ENCODE data around the gene GTF3C1.
A peak's percentile ranks its signal among the peaks of the same experiment; 100 is the strongest.
"Not testable (repeated sequence)": the region's sequence is repeated elsewhere in the genome, so short reads cannot be mapped to it uniquely, and the experiment has no call there.

The GTF3C1 gene

DNA sequence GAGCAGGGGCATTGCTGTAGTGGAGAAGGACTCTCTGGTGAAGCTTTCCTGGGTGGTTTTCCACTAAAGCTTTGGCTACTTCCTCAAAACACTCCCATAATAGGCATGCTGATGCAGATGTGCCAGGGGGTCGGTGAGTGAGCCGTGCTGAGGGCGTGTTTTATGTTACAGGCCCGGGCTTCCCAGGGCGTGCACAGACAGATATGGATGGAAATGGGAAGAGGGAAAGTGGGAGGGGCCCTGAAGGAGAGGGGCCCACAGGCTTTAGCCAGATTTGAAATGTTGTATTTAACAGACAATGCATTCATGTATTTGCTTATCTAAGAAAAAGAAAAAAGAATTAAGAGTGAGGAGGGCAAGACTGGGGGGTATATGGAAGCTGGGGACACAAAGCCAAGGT lies 91.5 kb downstream of the GTF3C1 start:
- TF ChIP-seq CTCF (IDR thresholded peaks at IDR 0.05; ENCODE audit: insufficient read depth, low read depth, low read length, missing control alignments) = no peak
- H3K4me3 ChIP-seq (ENCODE audit: low read length) = no peak overlapping the region
- DNase-seq (ENCODE audit: low read depth) = peak; percentile 92

- H3K4me3 ChIP-seq (ENCODE audit: low read length); DNase-seq (ENCODE audit: low read depth): not testable (repeated sequence)
These were observed 92.2 kb downstream of the GTF3C1 start for GRCh38 chr16:27457605-27457900.

- DNase-seq (ENCODE audit: low read depth) = peak; percentile 71
- no peak for TF ChIP-seq CTCF (IDR thresholded peaks at IDR 0.05; ENCODE audit: insufficient read depth, low read depth, low read length, missing control alignments)
- H3K4me3 ChIP-seq (ENCODE audit: low read length) = no peak overlapping the region
These were observed 94.0 kb downstream of the GTF3C1 start for GRCh38 chr16:27455700-27456099.

- TF ChIP-seq CTCF (IDR thresholded peaks at IDR 0.05; ENCODE audit: insufficient read depth, low read depth, low read length, missing control alignments) = no peak
- no peak overlapping the region for H3K4me3 ChIP-seq (ENCODE audit: low read length)
- no peak for DNase-seq (ENCODE audit: low read depth)
These were observed 96.3 kb downstream of the GTF3C1 start for GRCh38 chr16:27453494-27453825.

- DNase-seq (ENCODE audit: low read depth) = no peak
- TF ChIP-seq CTCF (IDR thresholded peaks at IDR 0.05; ENCODE audit: insufficient read depth, low read depth, low read length, missing control alignments) = no peak
- no peak overlapping the region for H3K4me3 ChIP-seq (ENCODE audit: low read length)
These were observed 96.9 kb downstream of the GTF3C1 start for GRCh38 chr16:27452569-27453493.

DNA sequence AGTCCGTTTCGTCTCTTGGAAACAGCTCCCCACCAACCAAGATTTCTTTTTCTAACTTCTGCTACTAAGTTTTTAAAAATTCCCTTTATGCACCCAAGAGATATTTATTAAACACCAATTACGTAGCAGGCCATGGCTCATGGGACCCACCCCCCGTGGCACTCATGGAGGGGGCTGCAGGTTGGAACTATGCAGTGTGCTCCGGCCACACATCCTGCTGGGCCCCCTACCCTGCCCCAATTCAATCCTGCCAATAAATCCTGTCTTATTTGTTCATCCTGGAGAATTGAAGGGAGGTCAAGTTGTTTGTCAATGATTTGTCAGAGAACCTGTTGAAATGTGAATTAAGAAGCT lies 99.5 kb downstream of the GTF3C1 start:
- TF ChIP-seq CTCF (IDR thresholded peaks at IDR 0.05; ENCODE audit: insufficient read depth, low read depth, low read length, missing control alignments) = no peak
- no peak overlapping the region for H3K4me3 ChIP-seq (ENCODE audit: low read length)
- DNase-seq (ENCODE audit: low read depth) = no peak

DNA sequence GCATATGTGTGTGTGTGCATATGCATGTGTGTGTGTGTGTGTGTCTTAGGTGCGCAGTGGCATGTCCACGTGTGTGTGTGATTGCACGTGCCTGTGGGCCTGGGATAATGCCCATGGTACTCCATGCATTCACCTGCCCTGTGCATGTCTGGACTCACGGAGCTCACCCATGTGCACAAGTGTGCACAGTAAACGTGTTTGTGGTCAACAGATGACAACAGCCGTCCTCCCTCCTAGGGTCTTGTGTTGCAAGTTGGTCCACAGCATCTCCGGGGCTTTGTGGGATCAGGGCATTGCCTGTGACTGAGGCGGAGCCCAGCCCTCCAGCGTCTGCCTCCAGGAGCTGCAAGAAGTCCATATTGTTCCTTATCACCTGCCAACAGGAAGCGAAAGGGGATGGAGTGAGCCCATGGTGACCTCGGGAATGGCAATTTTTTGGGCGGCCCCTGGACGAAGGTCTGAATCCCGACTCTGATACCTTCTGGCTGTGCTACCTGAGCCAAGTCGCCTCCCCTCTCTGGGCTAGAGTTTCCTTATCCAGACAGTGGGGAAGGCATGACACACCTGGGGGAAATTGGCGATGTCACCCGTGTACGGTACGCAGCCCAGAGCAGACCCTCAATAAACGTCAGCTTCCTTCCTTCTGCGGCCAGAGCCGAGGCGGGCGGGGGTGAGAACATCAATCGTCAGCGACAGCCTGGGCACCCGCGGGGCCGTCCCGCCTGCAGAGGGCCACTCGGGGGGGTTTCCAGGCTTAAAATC lies 100.1 kb downstream of the GTF3C1 start:
- TF ChIP-seq CTCF (IDR thresholded peaks at IDR 0.05; ENCODE audit: insufficient read depth, low read depth, low read length, missing control alignments) = no peak
- H3K4me3 ChIP-seq (ENCODE audit: low read length) = no peak overlapping the region
- no peak for DNase-seq (ENCODE audit: low read depth)

Data from epithelial cell of esophagus (primary cell).